ENCODE measurements around the gene FAM90A1. TPM values are rescaled to one million over a fixed set of nuclear protein-coding genes. Genes with fewer than 3 reads are reported as not detected.
"Not testable (repeated sequence)": the region's sequence is repeated elsewhere in the genome, so short reads cannot be mapped to it uniquely, and the experiment has no call there.

FAM90A1 gene
- total RNA-seq, 1 experiment from 2014 or later: 0.09 TPM

DNA sequence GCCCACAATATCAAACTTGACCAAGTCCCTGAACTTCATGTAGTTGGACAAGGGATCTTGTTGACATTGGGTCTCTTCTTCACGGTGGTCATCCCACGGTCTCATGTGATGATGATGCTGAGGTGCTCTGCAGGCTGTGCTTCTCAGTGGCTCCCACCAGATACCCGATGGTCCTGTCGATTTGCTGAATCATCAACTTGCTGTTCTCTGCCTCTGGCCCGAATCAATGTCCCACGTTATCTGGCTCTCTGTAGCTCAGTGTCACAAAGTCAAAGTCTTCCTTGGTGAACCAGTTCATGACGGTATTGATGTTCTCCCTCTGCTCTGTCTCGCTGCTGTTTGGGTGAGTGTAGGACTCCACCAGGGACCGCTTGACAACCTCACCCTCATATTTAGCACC lies 27.3 kb upstream of the FAM90A1 start:
- H2BK15ac ChIP-seq (ENCODE audit: low read depth, low read length): not testable (repeated sequence)
- no CpG with 5 or more reads among the region's 9 CpGs for WGBS (ENCODE audit: extremely low coverage, insufficient read length, low lambda C conversion rate)

DNA sequence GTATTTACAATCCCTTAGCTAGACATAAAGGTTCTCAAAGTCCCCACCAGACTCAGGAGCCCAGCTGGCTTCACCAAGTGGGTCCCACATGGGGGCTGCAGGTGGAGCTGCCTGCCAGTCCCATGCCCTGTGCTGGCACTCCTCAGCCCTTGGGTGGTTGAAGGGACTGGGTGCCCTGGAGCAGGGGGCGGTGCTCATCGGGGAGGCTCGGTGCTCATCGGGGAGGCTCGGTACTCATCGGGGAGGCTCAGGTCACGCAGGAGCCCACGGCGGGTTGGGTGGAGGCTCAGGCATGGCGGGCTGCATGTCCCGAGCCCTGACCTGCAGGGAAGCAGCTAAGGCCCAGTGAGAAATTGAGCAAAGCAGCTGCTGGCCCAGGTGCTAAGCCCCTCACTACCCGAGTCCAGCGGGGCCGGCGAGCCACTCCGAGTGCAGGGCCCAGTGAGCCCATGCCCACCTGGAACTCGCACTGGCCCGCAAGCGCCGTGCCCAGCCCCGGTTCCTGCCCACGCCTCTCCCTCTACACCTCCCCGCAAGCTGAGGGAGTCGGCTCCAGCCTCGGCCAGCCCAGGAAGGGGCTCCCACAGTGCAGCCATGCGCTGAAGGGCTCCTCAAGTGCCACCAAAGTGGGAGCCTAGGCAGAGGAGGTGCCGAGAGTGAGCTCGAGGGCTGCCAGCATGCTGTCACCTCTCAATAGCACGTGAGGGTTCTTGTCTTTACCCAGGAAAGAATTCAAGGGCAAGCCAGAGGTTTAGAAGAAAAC lies 24.8 kb upstream of the FAM90A1 start:
- not testable (repeated sequence) for H3K9ac ChIP-seq (ENCODE audit: extremely low read depth, insufficient read length, low read length); H2AFZ ChIP-seq (ENCODE audit: low read length); H3K27me3 Mint-ChIP-seq (ENCODE audit: low read depth); H2AK5ac ChIP-seq (ENCODE audit: insufficient read length, low read length); H3K27me3 ChIP-seq (ENCODE audit: insufficient read depth, low read length); H3T11ph ChIP-seq (ENCODE audit: low read length); H3K4ac ChIP-seq (ENCODE audit: low read depth, low read length); H3K9me3 ChIP-seq (ENCODE audit: control insufficient read depth, low read depth, low read length); H3K27ac ChIP-seq (ENCODE audit: insufficient read length, low read depth, low read length); H3K4me2 ChIP-seq (ENCODE audit: insufficient read depth, insufficient read length, low read length); DNase-seq; H4K91ac ChIP-seq (ENCODE audit: insufficient read length, low read depth, low read length); H4K8ac ChIP-seq (replicated peaks; ENCODE audit: insufficient read length, low read depth, low read length); H4K5ac ChIP-seq (ENCODE audit: insufficient read length, low read depth, low read length); H2BK20ac ChIP-seq (ENCODE audit: low read depth, low read length, poor library complexity, severe bottlenecking); H3K23me2 ChIP-seq (ENCODE audit: insufficient read length, low read depth, low read length, poor library complexity, severe bottlenecking); H3K27ac Mint-ChIP-seq; H3K36me3 Mint-ChIP-seq (ENCODE audit: insufficient read depth in 1 of 3, low read depth in 3 of 3); H2BK5ac ChIP-seq (ENCODE audit: insufficient read length, low read length); H2BK12ac ChIP-seq (ENCODE audit: insufficient read length, low read depth, low read length); H3K79me1 ChIP-seq (ENCODE audit: insufficient read depth, low read depth, low read length, poor library complexity, severe bottlenecking); H3K23ac ChIP-seq (ENCODE audit: insufficient read length, low read depth, low read length); H4K20me1 ChIP-seq (ENCODE audit: control insufficient read depth, insufficient read depth, insufficient read length); H2BK15ac ChIP-seq (ENCODE audit: low read depth, low read length); H3K18ac ChIP-seq (ENCODE audit: insufficient read length, low read depth, low read length); H3K4me3 Mint-ChIP-seq; H3K14ac ChIP-seq (ENCODE audit: insufficient read depth, low read length); H2BK120ac ChIP-seq (ENCODE audit: low read depth, low read length, poor library complexity, severe bottlenecking); H3K56ac ChIP-seq (ENCODE audit: insufficient read length, low read depth, low read length); H3K9me3 Mint-ChIP-seq; H3K79me2 ChIP-seq (ENCODE audit: insufficient read depth, low read length); H3K4me1 Mint-ChIP-seq; H3K4me1 ChIP-seq (ENCODE audit: insufficient read depth, low read length)
- WGBS (ENCODE audit: extremely low coverage, insufficient read length, low lambda C conversion rate): no CpG with 5 or more reads among the region's 29 CpGs

More for the DNA sequence above, 27.3 kb upstream of the FAM90A1 start:
- H3K4me2 ChIP-seq (ENCODE audit: insufficient read depth, insufficient read length, low read length); H2BK20ac ChIP-seq (ENCODE audit: low read depth, low read length, poor library complexity, severe bottlenecking); H3K79me2 ChIP-seq (ENCODE audit: insufficient read depth, low read length); H3K56ac ChIP-seq (ENCODE audit: insufficient read length, low read depth, low read length); H3K23me2 ChIP-seq (ENCODE audit: insufficient read length, low read depth, low read length, poor library complexity, severe bottlenecking); H3K4me1 Mint-ChIP-seq; H3K79me1 ChIP-seq (ENCODE audit: insufficient read depth, low read depth, low read length, poor library complexity, severe bottlenecking); H3K36me3 Mint-ChIP-seq (ENCODE audit: insufficient read depth in 1 of 3, low read depth in 3 of 3); H3K9ac ChIP-seq (ENCODE audit: extremely low read depth, insufficient read length, low read length); H3K4me3 Mint-ChIP-seq; H3K27ac Mint-ChIP-seq; H2BK120ac ChIP-seq (ENCODE audit: low read depth, low read length, poor library complexity, severe bottlenecking); H3K18ac ChIP-seq (ENCODE audit: insufficient read length, low read depth, low read length); H3K27me3 ChIP-seq (ENCODE audit: insufficient read depth, low read length); H3K9me3 Mint-ChIP-seq; H3K23ac ChIP-seq (ENCODE audit: insufficient read length, low read depth, low read length); H3K4ac ChIP-seq (ENCODE audit: low read depth, low read length); H2AFZ ChIP-seq (ENCODE audit: low read length); H4K8ac ChIP-seq (replicated peaks; ENCODE audit: insufficient read length, low read depth, low read length); H2BK12ac ChIP-seq (ENCODE audit: insufficient read length, low read depth, low read length); H3K4me1 ChIP-seq (ENCODE audit: insufficient read depth, low read length); H3K9me3 ChIP-seq (ENCODE audit: control insufficient read depth, low read depth, low read length); H2BK5ac ChIP-seq (ENCODE audit: insufficient read length, low read length); H3T11ph ChIP-seq (ENCODE audit: low read length); H4K91ac ChIP-seq (ENCODE audit: insufficient read length, low read depth, low read length); H2AK5ac ChIP-seq (ENCODE audit: insufficient read length, low read length); H4K5ac ChIP-seq (ENCODE audit: insufficient read length, low read depth, low read length); H3K27me3 Mint-ChIP-seq (ENCODE audit: low read depth); H3K14ac ChIP-seq (ENCODE audit: insufficient read depth, low read length); DNase-seq; H4K20me1 ChIP-seq (ENCODE audit: control insufficient read depth, insufficient read depth, insufficient read length); H3K27ac ChIP-seq (ENCODE audit: insufficient read length, low read depth, low read length): not testable (repeated sequence)

Data from H9 (cell line).